ENCODE data around the gene VPS26C. TPM values are rescaled to one million over a fixed set of nuclear protein-coding genes. Genes with fewer than 3 reads are reported as not detected.

The VPS26C gene
- polyA plus RNA-seq, 2 of the 4 experiments (the other 2 are of a cell fraction), result 24.2 to 29.5 TPM

DNA sequence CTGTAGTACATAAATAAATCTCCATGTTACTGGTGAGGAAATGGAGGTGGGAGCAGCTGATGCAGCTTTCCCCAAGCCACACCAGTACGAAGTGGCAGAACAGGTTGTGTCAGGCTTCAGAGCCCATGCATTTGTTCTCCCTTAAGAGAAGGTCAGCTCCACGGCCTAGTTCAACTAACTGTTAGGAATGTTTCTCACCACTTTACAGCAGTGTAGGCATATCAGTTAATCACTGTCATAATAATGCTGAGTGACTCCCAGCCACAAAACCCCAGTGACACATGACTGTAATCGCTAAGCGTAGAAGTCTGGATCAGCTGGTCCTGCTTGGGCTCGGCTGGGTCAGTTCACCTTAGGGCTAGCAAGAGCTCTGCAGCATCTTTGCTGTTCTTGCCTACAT lies 90.4 kb downstream of the VPS26C start:
- ChIA-PET CTCF (interaction anchor here (1.6 kb wide), 1 partner anchor 11 kb away, joined by 3 read pairs; no protein-coding TSS in a partner anchor), POLR2A (no interaction called here)
- TF ChIP-seq, protein P1, sequence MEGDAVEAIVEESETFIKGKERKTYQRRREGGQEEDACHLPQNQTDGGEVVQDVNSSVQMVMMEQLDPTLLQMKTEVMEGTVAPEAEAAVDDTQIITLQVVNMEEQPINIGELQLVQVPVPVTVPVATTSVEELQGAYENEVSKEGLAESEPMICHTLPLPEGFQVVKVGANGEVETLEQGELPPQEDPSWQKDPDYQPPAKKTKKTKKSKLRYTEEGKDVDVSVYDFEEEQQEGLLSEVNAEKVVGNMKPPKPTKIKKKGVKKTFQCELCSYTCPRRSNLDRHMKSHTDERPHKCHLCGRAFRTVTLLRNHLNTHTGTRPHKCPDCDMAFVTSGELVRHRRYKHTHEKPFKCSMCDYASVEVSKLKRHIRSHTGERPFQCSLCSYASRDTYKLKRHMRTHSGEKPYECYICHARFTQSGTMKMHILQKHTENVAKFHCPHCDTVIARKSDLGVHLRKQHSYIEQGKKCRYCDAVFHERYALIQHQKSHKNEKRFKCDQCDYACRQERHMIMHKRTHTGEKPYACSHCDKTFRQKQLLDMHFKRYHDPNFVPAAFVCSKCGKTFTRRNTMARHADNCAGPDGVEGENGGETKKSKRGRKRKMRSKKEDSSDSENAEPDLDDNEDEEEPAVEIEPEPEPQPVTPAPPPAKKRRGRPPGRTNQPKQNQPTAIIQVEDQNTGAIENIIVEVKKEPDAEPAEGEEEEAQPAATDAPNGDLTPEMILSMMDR (IDR thresholded peaks at IDR 0.05), result no peak
- TF ChIP-seq ATOH8 (CRISPR knock-in tag; IDR thresholded peaks at IDR 0.05; ENCODE audit: low read depth), result no peak
- no peak for TF ChIP-seq TFCP2L1 (CRISPR knock-in tag; IDR thresholded peaks at IDR 0.05)
- TF ChIP-seq, protein P2, sequence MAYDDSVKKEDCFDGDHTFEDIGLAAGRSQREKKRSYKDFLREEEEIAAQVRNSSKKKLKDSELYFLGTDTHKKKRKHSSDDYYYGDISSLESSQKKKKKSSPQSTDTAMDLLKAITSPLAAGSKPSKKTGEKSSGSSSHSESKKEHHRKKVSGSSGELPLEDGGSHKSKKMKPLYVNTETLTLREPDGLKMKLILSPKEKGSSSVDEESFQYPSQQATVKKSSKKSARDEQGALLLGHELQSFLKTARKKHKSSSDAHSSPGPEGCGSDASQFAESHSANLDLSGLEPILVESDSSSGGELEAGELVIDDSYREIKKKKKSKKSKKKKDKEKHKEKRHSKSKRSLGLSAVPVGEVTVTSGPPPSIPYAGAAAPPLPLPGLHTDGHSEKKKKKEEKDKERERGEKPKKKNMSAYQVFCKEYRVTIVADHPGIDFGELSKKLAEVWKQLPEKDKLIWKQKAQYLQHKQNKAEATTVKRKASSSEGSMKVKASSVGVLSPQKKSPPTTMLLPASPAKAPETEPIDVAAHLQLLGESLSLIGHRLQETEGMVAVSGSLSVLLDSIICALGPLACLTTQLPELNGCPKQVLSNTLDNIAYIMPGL (CRISPR knock-in tag; IDR thresholded peaks at IDR 0.05; ENCODE audit: borderline replicate concordance), result no peak
- TF ChIP-seq FOSL2 (IDR thresholded peaks at IDR 0.05), result no peak
- no peak for TF ChIP-seq FOSL2 (CRISPR knock-in tag; IDR thresholded peaks at IDR 0.05)
- TF ChIP-seq CHD4 (IDR thresholded peaks at IDR 0.05; ENCODE audit: borderline replicate concordance), result no peak
- TF ChIP-seq FOSB (CRISPR knock-in tag; IDR thresholded peaks at IDR 0.05), result no peak
- Histone ChIP-seq H3K27ac (no peak overlapping the region), H3K4me1 (no peaks in the 10 kb centered on the region), H3K4me3 (no peak overlapping the region), H3K4me2 (no peak overlapping the region), H3K9me3 (no peaks in the 10 kb centered on the region)
- DNase-seq (ENCODE audit: low read depth in 1 of 2, low spot score in 1 of 2) (no peak), ATAC-seq (no peak), FAIRE-seq (no peak)
- 89% methylated on average over 4 of the region's 5 CpGs for WGBS (ENCODE audit: missing lambda C conversion rate)

Small RNAs within 50 kb of the gene (small RNA-seq; reads per million reads assigned to genes)
- gene RN7SL678P, result 0 to 0.19 (median 0) reads per million in 6 experiments

Other genes starting within 250 kb of the VPS26C start
- 44.0 and 49.5 TPM in 2 replicates for gene PIGP, start 194.3 kb downstream of the VPS26C start, polyA plus RNA-seq (2011; rRNA removed)
- gene PIGP, start 194.3 kb downstream of the VPS26C start, polyA plus RNA-seq (2017; fragmentation: RNase III; extraction: RNeasy Plus Mini Kit Qiagen cat#74134 plus additional on column Dnase treatment), result 14.8 to 18.9 TPM (median 15.9 TPM) in 3 replicates
- 56.1 and 62.2 TPM in 2 replicates for gene TTC3, start 194.1 kb downstream of the VPS26C start, polyA plus RNA-seq (2011; rRNA removed)
- gene TTC3, start 194.1 kb downstream of the VPS26C start, polyA plus RNA-seq (2017; fragmentation: RNase III; extraction: RNeasy Plus Mini Kit Qiagen cat#74134 plus additional on column Dnase treatment), result 34.0 to 36.3 TPM (median 34.2 TPM) in 3 replicates
- gene DYRK1A, start 99.4 kb upstream of the VPS26C start, polyA plus RNA-seq (2011; rRNA removed), result 29.4 and 33.5 TPM in 2 replicates
- 11.6 to 13.6 TPM (median 12.7 TPM) in 3 replicates for gene DYRK1A, start 99.4 kb upstream of the VPS26C start, polyA plus RNA-seq (2017; fragmentation: RNase III; extraction: RNeasy Plus Mini Kit Qiagen cat#74134 plus additional on column Dnase treatment)